MM.1S (cell line): ENCODE data around the gene MYEF2.

Experiments
- DNase-seq: peaks from one replicate; pipeline ENCODE4 v3.0.0-alpha.2; 2015
- H2AFZ ChIP-seq: fragments of 300-600 bp; sonication (generic); 2 replicates; pipeline ENCODE4 v1.6.0; 2016; ENCODE audit warnings: antibody characterized with exemption, low read length
- H3F3A ChIP-seq: fragments of 300-600 bp; sonication (generic); 2 replicates; pipeline ENCODE4 v1.6.1; 2016; ENCODE audit warnings: mild to moderate bottlenecking, antibody characterized with exemption, low read length, moderate library complexity, mixed read lengths; ENCODE audit not compliant: insufficient read depth
- H3K27ac ChIP-seq: fragments of 300-600 bp; sonication (generic); 2 replicates; pipeline ENCODE4 v1.5.1; 2016; ENCODE audit warnings: mild to moderate bottlenecking, low read length
- H3K27me3 ChIP-seq: fragments of 300-600 bp; sonication (generic); replicated peaks from 2 replicates; pipeline ENCODE4 v1.6.0; 2016; ENCODE audit warnings: low read length; ENCODE audit not compliant: insufficient read depth
- H3K36me3 ChIP-seq: fragments of 300-600 bp; sonication (generic); replicated peaks from 2 replicates; pipeline ENCODE4 v1.6.1; 2016; ENCODE audit warnings: mild to moderate bottlenecking, low read length, mixed read lengths; ENCODE audit not compliant: insufficient read depth
- H3K4me1 ChIP-seq: fragments of 300-600 bp; sonication (generic); 2 replicates; pipeline ENCODE4 v1.6.1; 2016; ENCODE audit warnings: low read length, mixed read lengths
- H3K4me2 ChIP-seq: fragments of 300-600 bp; sonication (generic); 2 replicates; pipeline ENCODE4 v1.6.0; 2016; ENCODE audit warnings: low read depth, low read length
- H3K4me3 ChIP-seq: fragments of 300-600 bp; sonication (generic); 2 replicates; pipeline ENCODE4 v1.5.1; 2016; ENCODE audit warnings: low read length, mixed read lengths
- H3K79me2 ChIP-seq: fragments of 300-600 bp; sonication (generic); 2 replicates; pipeline ENCODE4 v1.6.1; 2016; ENCODE audit warnings: mixed run types, low read length, mixed read lengths
- H3K9ac ChIP-seq: fragments of 300-600 bp; sonication (generic); 2 replicates; pipeline ENCODE4 v1.6.1; 2016; ENCODE audit warnings: low read length, mixed read lengths
- H3K9me2 ChIP-seq: fragments of 300-600 bp; sonication (generic); replicated peaks from 2 replicates; pipeline ENCODE4 v1.6.1; 2016; ENCODE audit warnings: mild to moderate bottlenecking, low read length, mixed read lengths; ENCODE audit not compliant: insufficient read depth
- H3K9me3 ChIP-seq: fragments of 300-600 bp; sonication (generic); replicated peaks from 2 replicates; pipeline ENCODE4 v1.6.1; 2016; ENCODE audit warnings: mild to moderate bottlenecking, low read length, mixed read lengths; ENCODE audit not compliant: insufficient read depth
- H4K20me1 ChIP-seq: fragments of 300-600 bp; sonication (generic); 2 replicates; pipeline ENCODE4 v1.6.1; 2016; ENCODE audit warnings: mild to moderate bottlenecking, low read length, moderate library complexity, mixed read lengths; ENCODE audit not compliant: insufficient read depth
- EZH2 ChIP-seq: fragments of 300-600 bp; sonication (generic); optimal IDR thresholded peaks from 2 replicates; pipeline ENCODE3; 2017; ENCODE audit warnings: low read depth, mild to moderate bottlenecking, antibody characterized with exemption, low read length, mixed read lengths
- EZH2phosphoT487 ChIP-seq: fragments of 300-600 bp; sonication (generic); IDR thresholded peaks from 2 replicates; pipeline ENCODE4 v1.6.1; 2018; ENCODE audit warnings: antibody characterized with exemption, low read length
- TF ChIP-seq, protein P1 (sequence below): fragments of 300-600 bp; sonication (generic); IDR thresholded peaks from 2 replicates; pipeline ENCODE4 v1.5.1; 2016; ENCODE audit warnings: antibody characterized with exemption, low read length, mixed read lengths

Gene MYEF2

DNA sequence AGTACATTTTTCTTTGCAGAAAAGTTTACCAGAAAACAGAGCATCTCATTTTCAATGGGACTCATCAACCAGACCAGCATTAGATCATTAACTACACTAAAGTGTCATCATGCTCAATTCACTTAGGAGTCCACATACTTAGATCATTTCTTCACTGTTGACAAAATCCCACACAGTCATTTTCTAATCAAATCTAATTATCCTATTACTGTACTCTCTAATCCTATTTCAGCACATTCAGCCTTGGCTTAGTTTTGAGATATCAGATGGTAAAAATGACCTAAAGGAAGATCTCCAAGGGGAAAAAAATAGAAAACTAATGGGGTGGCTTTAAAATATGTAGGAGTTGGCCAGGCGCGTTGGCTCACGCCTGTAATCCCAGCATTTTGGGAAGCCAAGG is 8.2 kb upstream of the MYEF2 start:
- TF ChIP-seq, protein P1, sequence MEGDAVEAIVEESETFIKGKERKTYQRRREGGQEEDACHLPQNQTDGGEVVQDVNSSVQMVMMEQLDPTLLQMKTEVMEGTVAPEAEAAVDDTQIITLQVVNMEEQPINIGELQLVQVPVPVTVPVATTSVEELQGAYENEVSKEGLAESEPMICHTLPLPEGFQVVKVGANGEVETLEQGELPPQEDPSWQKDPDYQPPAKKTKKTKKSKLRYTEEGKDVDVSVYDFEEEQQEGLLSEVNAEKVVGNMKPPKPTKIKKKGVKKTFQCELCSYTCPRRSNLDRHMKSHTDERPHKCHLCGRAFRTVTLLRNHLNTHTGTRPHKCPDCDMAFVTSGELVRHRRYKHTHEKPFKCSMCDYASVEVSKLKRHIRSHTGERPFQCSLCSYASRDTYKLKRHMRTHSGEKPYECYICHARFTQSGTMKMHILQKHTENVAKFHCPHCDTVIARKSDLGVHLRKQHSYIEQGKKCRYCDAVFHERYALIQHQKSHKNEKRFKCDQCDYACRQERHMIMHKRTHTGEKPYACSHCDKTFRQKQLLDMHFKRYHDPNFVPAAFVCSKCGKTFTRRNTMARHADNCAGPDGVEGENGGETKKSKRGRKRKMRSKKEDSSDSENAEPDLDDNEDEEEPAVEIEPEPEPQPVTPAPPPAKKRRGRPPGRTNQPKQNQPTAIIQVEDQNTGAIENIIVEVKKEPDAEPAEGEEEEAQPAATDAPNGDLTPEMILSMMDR = no peak
- TF ChIP-seq EZH2 (no peak), EZH2phosphoT487 (no peak)
- H3K4me1 ChIP-seq = peaks cover 11% of the 10 kb centered on the region

DNA sequence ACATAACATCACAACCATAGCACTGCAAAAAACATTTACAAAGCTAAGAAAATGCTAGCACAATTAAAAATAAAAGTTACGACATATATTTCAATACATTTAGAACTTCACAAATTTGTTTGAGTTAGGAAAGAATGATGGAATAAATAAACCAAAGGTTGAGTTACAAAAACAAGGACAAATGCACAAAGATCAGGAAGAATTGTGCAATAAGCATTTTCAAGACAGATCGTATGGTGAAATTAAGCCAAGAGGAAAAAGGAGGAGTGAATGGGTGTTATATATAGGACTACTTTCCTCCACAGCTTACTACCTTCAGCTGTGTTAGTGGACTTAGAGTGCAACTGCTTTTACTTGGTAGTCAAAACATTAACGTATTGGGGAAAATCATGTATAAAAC is 7.4 kb upstream of the MYEF2 start:
- H3K27ac ChIP-seq = no peak overlapping the region
- H3K9ac ChIP-seq = no peak overlapping the region
- no peak overlapping the region for H3K4me3 ChIP-seq
- H3K36me3 ChIP-seq = no peaks in the 10 kb centered on the region
- no peaks in the 10 kb centered on the region for H4K20me1 ChIP-seq
- H3K4me2 ChIP-seq = no peak overlapping the region
- H3K9me2 ChIP-seq = no peaks in the 10 kb centered on the region
- H3K4me1 ChIP-seq = peaks cover 11% of the 10 kb centered on the region
- no peak overlapping the region for H2AFZ ChIP-seq
- no peaks in the 10 kb centered on the region for H3K27me3 ChIP-seq
- DNase-seq = no peak
- H3K9me3 ChIP-seq = no peaks in the 10 kb centered on the region
- H3K79me2 ChIP-seq = no peaks in the 10 kb centered on the region
- TF ChIP-seq EZH2 (no peak), EZH2phosphoT487 (no peak)
- TF ChIP-seq, protein P1 = no peak
- no peaks in the 10 kb centered on the region; the same call in 1 of the 2 replicates for H3F3A ChIP-seq

More for the DNA sequence above, 8.2 kb upstream of the MYEF2 start:
- DNase-seq = no peak
- H3K4me3 ChIP-seq = no peak overlapping the region
- no peak overlapping the region for H3K9ac ChIP-seq
- H3K27ac ChIP-seq = no peak overlapping the region
- H3K36me3 ChIP-seq = no peaks in the 10 kb centered on the region
- H3K79me2 ChIP-seq = no peaks in the 10 kb centered on the region
- H3F3A ChIP-seq = no peaks in the 10 kb centered on the region; the same call in 1 of the 2 replicates
- H2AFZ ChIP-seq = no peak overlapping the region
- no peaks in the 10 kb centered on the region for H3K9me2 ChIP-seq
- no peaks in the 10 kb centered on the region for H3K9me3 ChIP-seq
- H3K4me2 ChIP-seq = no peak overlapping the region
- H3K27me3 ChIP-seq = no peaks in the 10 kb centered on the region
- no peaks in the 10 kb centered on the region for H4K20me1 ChIP-seq

DNA sequence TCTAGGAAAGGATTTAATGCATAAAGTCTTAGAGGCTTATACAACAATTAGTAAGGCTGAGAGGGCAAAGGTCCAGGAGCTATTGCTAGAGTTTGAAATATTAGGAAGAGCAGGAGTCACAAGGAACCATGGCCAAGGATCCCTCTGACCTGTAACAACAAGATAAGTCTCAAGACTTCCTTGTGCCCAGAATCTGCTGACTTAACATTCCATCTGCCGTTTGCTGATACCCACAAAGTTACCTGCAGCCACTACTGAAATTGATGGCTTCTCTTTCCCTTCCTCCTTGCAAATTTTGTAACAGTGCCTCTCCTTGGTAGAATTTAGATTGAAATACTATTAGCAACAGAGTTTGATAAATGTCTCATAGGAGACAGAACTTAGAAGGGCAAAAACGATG is 4.7 kb upstream of the MYEF2 start:
- Histone ChIP-seq H3K27me3 (no peaks in the 10 kb centered on the region), H3K36me3 (no peaks in the 10 kb centered on the region), H3K9me3 (no peaks in the 10 kb centered on the region), H4K20me1 (no peaks in the 10 kb centered on the region), H3K4me3 (peak overlapping the region; percentile 34), H3K79me2 (no peaks in the 10 kb centered on the region), H3K4me2 (peak overlapping the region; percentile 73), H3K4me1 (peaks cover 15% of the 10 kb centered on the region), H2AFZ (peak overlapping the region; percentile 77), H3K27ac (no peak overlapping the region), H3K9ac (peak overlapping the region; percentile 8; the same call in 1 of the 2 replicates), H3K9me2 (no peaks in the 10 kb centered on the region), H3F3A (no peaks in the 10 kb centered on the region; the same call in 1 of the 2 replicates)
- no peak for TF ChIP-seq EZH2
- no peak for TF ChIP-seq EZH2phosphoT487
- TF ChIP-seq, protein P1 = no peak
- DNase-seq = peak; percentile 43
